ENCODE results near the gene GIN1. TPM values are rescaled to one million over a fixed set of nuclear protein-coding genes. Genes with fewer than 3 reads are reported as not detected.

Gene GIN1
- total and polyA plus RNA-seq, 2 experiments from 2014 or later: 5.8 to 9.6 TPM

- ATAC-seq (no peak), DNase-seq (ENCODE audit: low spot score) (no peak)
- H3K27ac Mint-ChIP-seq: no peak overlapping the region
- H3K4me1 Mint-ChIP-seq: no peaks in the 10 kb centered on the region
- Histone ChIP-seq H3K4me1 (ENCODE audit: insufficient read depth) (no peaks in the 10 kb centered on the region), H2AFZ (no peak overlapping the region), H3K4me3 (no peak overlapping the region), H4K20me1 (replicated peaks; ENCODE audit: insufficient read depth) (no peaks in the 10 kb centered on the region), H3K4me2 (no peak overlapping the region), H3K9me2 (ENCODE audit: insufficient read depth) (no peaks in the 10 kb centered on the region), H3K27me3 (ENCODE audit: insufficient read depth) (no peaks in the 10 kb centered on the region), H3K36me3 (ENCODE audit: insufficient read depth) (no peaks in the 10 kb centered on the region), H3F3A (replicated peaks; ENCODE audit: low read depth) (no peaks in the 10 kb centered on the region), H3K27ac (ENCODE audit: low read depth) (no peak overlapping the region), H3K79me2 (replicated peaks; ENCODE audit: insufficient read depth) (no peaks in the 10 kb centered on the region)
- no peak for TF ChIP-seq JUNB (IDR thresholded peaks at IDR 0.05; ENCODE audit: unreplicated experiment)
- no peak for TF ChIP-seq ZNF114 (CRISPR knock-in tag; IDR thresholded peaks at IDR 0.05)
- no peak for TF ChIP-seq EZH2phosphoT487 (IDR thresholded peaks at IDR 0.05; ENCODE audit: unreplicated experiment)
- no peak for TF ChIP-seq REST (IDR thresholded peaks at IDR 0.05; ENCODE audit: unreplicated experiment)
- TF ChIP-seq NANOG (IDR thresholded peaks at IDR 0.05; ENCODE audit: borderline replicate concordance): no peak
- TF ChIP-seq EZH2 (IDR thresholded peaks at IDR 0.05; ENCODE audit: low read depth, unreplicated experiment): no peak
- TF ChIP-seq, protein P1, sequence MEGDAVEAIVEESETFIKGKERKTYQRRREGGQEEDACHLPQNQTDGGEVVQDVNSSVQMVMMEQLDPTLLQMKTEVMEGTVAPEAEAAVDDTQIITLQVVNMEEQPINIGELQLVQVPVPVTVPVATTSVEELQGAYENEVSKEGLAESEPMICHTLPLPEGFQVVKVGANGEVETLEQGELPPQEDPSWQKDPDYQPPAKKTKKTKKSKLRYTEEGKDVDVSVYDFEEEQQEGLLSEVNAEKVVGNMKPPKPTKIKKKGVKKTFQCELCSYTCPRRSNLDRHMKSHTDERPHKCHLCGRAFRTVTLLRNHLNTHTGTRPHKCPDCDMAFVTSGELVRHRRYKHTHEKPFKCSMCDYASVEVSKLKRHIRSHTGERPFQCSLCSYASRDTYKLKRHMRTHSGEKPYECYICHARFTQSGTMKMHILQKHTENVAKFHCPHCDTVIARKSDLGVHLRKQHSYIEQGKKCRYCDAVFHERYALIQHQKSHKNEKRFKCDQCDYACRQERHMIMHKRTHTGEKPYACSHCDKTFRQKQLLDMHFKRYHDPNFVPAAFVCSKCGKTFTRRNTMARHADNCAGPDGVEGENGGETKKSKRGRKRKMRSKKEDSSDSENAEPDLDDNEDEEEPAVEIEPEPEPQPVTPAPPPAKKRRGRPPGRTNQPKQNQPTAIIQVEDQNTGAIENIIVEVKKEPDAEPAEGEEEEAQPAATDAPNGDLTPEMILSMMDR (conservative IDR thresholded peaks at IDR 0.05; ENCODE audit: low read depth in 2 of 2): no peak
- TF ChIP-seq, protein P2, sequence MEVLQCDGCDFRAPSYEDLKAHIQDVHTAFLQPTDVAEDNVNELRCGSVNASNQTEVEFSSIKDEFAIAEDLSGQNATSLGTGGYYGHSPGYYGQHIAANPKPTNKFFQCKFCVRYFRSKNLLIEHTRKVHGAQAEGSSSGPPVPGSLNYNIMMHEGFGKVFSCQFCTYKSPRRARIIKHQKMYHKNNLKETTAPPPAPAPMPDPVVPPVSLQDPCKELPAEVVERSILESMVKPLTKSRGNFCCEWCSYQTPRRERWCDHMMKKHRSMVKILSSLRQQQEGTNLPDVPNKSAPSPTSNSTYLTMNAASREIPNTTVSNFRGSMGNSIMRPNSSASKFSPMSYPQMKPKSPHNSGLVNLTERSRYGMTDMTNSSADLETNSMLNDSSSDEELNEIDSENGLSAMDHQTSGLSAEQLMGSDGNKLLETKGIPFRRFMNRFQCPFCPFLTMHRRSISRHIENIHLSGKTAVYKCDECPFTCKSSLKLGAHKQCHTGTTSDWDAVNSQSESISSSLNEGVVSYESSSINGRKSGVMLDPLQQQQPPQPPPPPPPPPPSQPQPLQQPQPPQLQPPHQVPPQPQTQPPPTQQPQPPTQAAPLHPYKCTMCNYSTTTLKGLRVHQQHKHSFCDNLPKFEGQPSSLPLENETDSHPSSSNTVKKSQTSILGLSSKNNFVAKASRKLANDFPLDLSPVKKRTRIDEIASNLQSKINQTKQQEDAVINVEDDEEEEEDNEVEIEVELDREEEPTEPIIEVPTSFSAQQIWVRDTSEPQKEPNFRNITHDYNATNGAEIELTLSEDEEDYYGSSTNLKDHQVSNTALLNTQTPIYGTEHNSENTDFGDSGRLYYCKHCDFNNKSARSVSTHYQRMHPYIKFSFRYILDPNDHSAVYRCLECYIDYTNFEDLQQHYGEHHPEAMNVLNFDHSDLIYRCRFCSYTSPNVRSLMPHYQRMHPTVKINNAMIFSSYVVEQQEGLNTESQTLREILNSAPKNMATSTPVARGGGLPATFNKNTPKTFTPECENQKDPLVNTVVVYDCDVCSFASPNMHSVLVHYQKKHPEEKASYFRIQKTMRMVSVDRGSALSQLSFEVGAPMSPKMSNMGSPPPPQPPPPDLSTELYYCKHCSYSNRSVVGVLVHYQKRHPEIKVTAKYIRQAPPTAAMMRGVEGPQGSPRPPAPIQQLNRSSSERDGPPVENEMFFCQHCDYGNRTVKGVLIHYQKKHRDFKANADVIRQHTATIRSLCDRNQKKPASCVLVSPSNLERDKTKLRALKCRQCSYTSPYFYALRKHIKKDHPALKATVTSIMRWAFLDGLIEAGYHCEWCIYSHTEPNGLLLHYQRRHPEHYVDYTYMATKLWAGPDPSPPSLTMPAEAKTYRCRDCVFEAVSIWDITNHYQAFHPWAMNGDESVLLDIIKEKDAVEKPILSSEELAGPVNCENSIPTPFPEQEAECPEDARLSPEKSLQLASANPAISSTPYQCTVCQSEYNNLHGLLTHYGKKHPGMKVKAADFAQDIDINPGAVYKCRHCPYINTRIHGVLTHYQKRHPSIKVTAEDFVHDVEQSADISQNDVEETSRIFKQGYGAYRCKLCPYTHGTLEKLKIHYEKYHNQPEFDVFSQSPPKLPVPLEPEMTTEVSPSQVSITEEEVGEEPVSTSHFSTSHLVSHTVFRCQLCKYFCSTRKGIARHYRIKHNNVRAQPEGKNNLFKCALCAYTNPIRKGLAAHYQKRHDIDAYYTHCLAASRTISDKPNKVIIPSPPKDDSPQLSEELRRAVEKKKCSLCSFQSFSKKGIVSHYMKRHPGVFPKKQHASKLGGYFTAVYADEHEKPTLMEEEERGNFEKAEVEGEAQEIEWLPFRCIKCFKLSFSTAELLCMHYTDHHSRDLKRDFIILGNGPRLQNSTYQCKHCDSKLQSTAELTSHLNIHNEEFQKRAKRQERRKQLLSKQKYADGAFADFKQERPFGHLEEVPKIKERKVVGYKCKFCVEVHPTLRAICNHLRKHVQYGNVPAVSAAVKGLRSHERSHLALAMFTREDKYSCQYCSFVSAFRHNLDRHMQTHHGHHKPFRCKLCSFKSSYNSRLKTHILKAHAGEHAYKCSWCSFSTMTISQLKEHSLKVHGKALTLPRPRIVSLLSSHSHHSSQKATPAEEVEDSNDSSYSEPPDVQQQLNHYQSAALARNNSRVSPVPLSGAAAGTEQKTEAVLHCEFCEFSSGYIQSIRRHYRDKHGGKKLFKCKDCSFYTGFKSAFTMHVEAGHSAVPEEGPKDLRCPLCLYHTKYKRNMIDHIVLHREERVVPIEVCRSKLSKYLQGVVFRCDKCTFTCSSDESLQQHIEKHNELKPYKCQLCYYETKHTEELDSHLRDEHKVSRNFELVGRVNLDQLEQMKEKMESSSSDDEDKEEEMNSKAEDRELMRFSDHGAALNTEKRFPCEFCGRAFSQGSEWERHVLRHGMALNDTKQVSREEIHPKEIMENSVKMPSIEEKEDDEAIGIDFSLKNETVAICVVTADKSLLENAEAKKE (CRISPR knock-in tag; IDR thresholded peaks at IDR 0.05): no peak
- no peak for TF ChIP-seq ZNF331 (CRISPR knock-in tag; IDR thresholded peaks at IDR 0.05; ENCODE audit: low read depth)
- no peak for TF ChIP-seq CREB1 (CRISPR knock-in tag; IDR thresholded peaks at IDR 0.05; ENCODE audit: low read depth)
- TF ChIP-seq, protein P3, sequence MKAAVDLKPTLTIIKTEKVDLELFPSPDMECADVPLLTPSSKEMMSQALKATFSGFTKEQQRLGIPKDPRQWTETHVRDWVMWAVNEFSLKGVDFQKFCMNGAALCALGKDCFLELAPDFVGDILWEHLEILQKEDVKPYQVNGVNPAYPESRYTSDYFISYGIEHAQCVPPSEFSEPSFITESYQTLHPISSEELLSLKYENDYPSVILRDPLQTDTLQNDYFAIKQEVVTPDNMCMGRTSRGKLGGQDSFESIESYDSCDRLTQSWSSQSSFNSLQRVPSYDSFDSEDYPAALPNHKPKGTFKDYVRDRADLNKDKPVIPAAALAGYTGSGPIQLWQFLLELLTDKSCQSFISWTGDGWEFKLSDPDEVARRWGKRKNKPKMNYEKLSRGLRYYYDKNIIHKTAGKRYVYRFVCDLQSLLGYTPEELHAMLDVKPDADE (IDR thresholded peaks at IDR 0.05): no peak
- TF ChIP-seq STAT1 (IDR thresholded peaks at IDR 0.05; ENCODE audit: unreplicated experiment): no peak
- no peak for TF ChIP-seq POLR2AphosphoS5 (IDR thresholded peaks at IDR 0.05; ENCODE audit: low read depth)
- no peak overlapping the region for H3K4me3 Mint-ChIP-seq
- H3K27me3 Mint-ChIP-seq (ENCODE audit: insufficient read depth, low read depth, poor library complexity): peaks cover 2% of the 10 kb centered on the region
- no peaks in the 10 kb centered on the region for H3K9me3 Mint-ChIP-seq
- H3K36me3 Mint-ChIP-seq (ENCODE audit: low read depth): peaks cover 3% of the 10 kb centered on the region; the same call in 1 of the 3 replicates
These were observed 26.2 kb downstream of the GIN1 start for GRCh38 chr5:103093727-103094126.
